RPMI8226 (cell line): ENCODE measurements around the gene MFAP4.
"Not testable (repeated sequence)": the region's sequence is repeated elsewhere in the genome, so short reads cannot be mapped to it uniquely, and the experiment has no call there.

Experiments
- DNase-seq: peaks from one replicate; pipeline ENCODE4 v3.0.0-alpha.2; 2015

MFAP4 gene

GRCh38 chr17:19369107-19369778, 17.7 kb downstream of the MFAP4 start:
- DNase-seq = no peak

- no peak for DNase-seq
Observed at GRCh38 chr17:19368229-19368628, 18.8 kb downstream of the MFAP4 start.

- DNase-seq = no peak
Observed at GRCh38 chr17:19366637-19366972, 20.4 kb downstream of the MFAP4 start.

- DNase-seq = no peak
Observed at GRCh38 chr17:19365833-19366636, 21.0 kb downstream of the MFAP4 start.

- DNase-seq = no peak
Observed at GRCh38 chr17:19365499-19365817, 21.5 kb downstream of the MFAP4 start.

- DNase-seq = no peak
Observed at GRCh38 chr17:19364699-19365498, 22.1 kb downstream of the MFAP4 start.

GRCh38 chr17:19363460-19364035, 23.4 kb downstream of the MFAP4 start:
- DNase-seq = no peak

GRCh38 chr17:19363114-19363438, 23.9 kb downstream of the MFAP4 start:
- DNase-seq = no peak

GRCh38 chr17:19362277-19363113, 24.5 kb downstream of the MFAP4 start, which contains the start of gene B9D1:
Gene B9D1 (minus strand): TSS chr17:19362723. CDS start chr17:19362569, 154 bp downstream.
- DNase-seq = peak; percentile 91

- DNase-seq = no peak
Observed at GRCh38 chr17:19361944-19362276, 25.1 kb downstream of the MFAP4 start.

GRCh38 chr17:19361326-19361725, 25.7 kb downstream of the MFAP4 start:
- DNase-seq = no peak

GRCh38 chr17:19360772-19361171, 26.2 kb downstream of the MFAP4 start:
- no peak for DNase-seq

GRCh38 chr17:19359856-19360255, 27.1 kb downstream of the MFAP4 start:
- DNase-seq = no peak

GRCh38 chr17:19359151-19359550, 27.8 kb downstream of the MFAP4 start:
- DNase-seq = no peak

GRCh38 chr17:19357761-19358160, 29.2 kb downstream of the MFAP4 start:
- no peak for DNase-seq

- no peak for DNase-seq
Observed at GRCh38 chr17:19357351-19357750, 29.6 kb downstream of the MFAP4 start.

GRCh38 chr17:19354748-19355147, 32.2 kb downstream of the MFAP4 start:
- no peak for DNase-seq

- not testable (repeated sequence) for DNase-seq
Observed at GRCh38 chr17:19353401-19353800, 33.6 kb downstream of the MFAP4 start.

GRCh38 chr17:19348806-19349205, 38.2 kb downstream of the MFAP4 start:
- DNase-seq = no peak

- no peak for DNase-seq
Observed at GRCh38 chr17:19348081-19348650, 38.8 kb downstream of the MFAP4 start.

- no peak for DNase-seq
Observed at GRCh38 chr17:19347323-19348080, 39.5 kb downstream of the MFAP4 start.
